ENCODE measurements around the gene ATRIP.
"Not testable (repeated sequence)": the region's sequence is repeated elsewhere in the genome, so short reads cannot be mapped to it uniquely, and the experiment has no call there.

Gene ATRIP

DNA sequence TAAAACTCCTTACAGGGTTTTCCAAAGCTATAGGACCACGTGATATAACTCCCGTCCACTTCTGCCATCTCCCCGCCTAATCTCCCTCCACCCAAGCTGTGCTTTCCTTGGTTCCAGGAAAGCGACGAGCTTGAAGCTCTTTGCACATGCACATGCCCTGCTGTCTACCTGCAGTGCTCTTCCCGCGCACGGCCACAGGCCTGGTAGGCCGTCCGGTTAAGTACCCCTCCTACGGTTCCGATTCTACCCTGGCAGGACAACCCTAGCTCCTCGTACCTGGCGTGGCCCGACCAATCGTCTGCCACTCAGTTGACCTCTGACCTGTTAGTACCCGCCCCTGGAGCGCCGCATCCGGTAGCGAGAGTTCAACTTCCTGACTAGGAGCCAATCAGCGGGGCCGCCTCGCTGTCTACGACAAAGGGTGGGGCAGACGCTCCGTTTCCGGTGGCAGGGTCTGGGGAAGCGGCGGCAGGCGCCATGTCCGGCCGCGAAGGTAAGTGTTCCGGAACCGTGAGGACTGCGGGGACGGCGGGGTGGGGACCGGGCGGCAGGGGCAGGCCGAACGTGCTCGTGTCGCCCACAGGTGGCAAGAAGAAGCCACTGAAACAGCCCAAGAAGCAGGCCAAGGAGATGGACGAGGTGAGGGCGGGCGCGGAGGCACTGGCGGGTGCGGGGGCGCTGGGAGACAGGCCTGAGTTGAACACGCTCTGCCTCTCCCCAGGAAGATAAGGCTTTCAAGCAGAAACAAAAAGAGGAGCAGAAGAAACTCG is 6.5 kb upstream of the ATRIP start, which contains the start of the genes CCDC51 and TMA7:
CCDC51 (minus strand) TSS at position 300 of the 770 bp plus-strand sequence. CDS start 4,991 bp downstream, outside the sequence.
TMA7 (plus strand) TSS at position 438 of the 770 bp plus-strand sequence; CDS start at position 478, 40 bp downstream.
- DNase-seq, result peak; percentile 98

DNA sequence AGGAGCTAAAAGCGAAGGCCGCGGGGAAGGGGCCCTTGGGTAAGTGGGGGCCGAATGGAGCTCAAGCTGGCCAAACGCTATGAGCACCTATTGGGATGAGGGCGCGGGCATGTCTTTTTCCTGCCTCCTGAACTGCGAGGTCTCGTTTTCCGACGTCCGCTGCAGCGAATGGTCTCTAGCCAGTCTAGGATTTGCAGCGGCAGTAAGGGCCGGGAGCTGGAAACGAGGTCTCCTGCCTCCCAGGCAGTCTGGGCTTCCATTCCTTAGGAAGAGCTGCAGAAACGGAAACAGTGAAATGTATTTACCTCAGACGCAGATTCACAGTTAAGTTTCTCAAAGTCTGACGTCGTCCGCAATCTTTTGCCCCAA is 6.0 kb upstream of the ATRIP start:
- DNase-seq, result no peak

DNA sequence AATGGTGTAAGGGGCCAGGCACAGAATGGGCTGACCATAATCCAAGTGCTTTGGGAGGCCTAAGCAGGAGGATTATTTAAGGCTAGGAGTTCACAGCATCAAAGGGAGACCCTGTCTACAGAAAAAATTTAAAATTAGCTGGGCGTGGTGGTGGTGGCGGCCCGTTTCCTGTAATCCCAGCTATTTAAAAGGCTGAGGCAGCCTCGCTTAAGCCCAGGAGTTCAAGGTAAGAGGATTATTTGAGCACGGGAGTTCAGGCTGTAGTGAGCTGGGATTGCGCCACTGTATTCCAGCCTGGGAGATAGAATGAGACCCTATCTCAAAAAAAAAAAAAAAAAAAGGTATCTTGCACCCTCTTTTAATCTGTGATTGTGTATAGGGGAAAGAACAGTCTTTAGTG is 4.6 kb upstream of the ATRIP start:
- DNase-seq, result no peak

DNA sequence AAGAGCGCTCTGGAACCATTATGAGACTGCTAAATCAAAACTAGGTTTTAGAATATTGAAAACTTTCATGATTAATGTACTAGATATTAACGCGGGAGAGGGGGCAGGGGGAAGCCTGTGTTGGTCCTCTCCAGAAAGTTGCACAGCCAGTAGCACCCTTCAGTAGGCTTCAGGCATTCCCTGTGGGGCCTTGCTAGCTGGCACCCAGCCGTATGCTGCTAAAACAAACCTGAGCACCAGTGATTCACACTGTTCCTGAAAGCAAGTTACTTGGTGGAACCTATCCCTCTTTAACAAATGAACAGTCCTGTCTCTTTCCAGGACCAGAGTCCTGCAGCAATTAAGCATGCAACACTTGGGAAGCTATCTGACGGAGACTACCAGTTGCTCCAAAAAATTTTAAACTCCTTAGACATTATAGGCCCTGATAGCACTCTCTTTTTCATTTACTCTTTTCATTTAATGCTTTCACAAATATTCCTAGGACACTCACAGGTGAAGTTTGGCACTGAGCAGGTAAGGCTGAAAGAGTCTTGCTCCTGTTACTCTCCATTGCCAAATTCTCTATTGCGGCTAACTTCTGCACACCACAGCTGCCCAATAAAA is 1.2 kb upstream of the ATRIP start:
- DNase-seq, result no peak

DNA sequence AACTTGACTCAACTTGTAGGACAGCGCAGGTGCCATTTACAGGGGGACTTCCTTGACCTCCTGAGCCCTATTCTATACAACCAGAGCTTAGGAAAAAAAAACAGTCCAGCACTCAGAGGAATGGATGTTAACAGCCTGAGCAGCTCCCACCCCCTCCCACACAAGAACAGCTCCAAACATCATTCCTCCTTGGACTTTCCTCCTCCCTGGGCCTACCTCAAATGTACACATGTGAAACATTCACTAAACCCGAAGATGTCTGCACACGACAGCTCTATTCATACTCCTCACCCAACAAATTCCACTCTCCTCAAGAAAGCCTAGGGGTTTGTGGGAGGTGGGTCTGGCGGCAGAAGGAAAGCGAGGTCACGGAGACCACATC is 503 bp upstream of the ATRIP start:
- no peak for DNase-seq

DNA sequence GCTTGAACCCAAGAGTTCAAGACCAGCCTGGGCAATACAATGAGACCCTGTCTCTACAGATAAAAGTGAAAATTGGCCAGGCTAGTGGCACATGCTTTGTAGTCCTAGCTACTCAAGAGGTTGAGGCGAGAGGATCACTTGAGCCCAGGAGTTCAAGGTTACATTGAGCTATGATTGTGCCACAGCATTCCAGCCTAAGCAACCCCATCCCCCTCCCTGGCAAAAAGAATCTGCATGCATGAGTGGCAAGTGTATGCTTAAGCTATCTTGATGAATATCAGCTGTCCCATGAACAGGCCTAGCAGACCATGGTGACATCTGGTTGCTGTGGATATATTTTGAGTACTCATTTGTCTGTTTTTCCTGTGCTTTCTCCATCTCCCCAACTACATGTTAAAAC is 4.7 kb downstream of the ATRIP start:
- DNase-seq, result no peak

GRCh38 chr3:48456456-48456855 is 9.9 kb downstream of the ATRIP start:
- no peak for DNase-seq

GRCh38 chr3:48459331-48459730 is 12.8 kb downstream of the ATRIP start:
- no peak for DNase-seq

GRCh38 chr3:48459773-48460516 is 13.4 kb downstream of the ATRIP start:
- no peak for DNase-seq

DNA sequence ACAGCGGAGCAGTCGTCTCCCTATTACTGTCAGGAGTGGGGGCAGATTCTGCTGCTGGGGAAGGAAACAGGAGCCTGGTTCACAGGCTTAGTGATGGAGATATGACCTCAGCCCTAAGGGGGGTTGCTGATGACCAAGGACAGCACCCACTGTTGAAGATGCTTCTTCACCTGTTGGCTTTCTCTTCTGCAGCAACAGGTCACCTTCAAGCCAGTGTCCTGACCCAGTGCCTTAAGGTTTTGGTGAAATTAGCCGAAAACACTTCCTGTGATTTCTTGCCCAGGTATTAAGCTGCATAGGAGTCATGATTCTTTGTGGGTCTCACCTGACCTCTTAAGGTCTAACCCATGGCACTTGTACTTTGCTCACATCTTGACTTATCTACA is 14.0 kb downstream of the ATRIP start:
- no peak for DNase-seq

DNA sequence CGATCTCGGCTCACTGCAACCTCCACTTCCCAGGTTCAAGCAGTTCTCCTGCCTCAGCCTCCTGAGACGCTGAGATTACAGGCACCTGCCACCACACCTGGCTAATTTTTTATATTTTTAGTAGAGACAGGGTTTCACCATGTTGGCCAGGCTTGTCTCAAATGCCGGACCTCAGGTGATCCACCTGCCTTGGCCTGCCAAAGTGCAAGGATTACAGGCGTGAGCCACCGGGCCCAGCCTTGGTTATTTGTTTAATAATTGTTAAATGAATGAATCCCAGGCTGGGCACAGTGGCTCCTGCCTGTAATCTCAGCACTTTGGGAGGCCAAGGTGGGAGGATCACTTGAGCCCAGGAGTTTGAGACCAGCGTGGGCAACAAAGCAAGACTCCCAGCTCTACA is 15.2 kb downstream of the ATRIP start:
- not testable (repeated sequence) for DNase-seq

GRCh38 chr3:48463703-48464102 is 17.2 kb downstream of the ATRIP start:
- no peak for DNase-seq

DNA sequence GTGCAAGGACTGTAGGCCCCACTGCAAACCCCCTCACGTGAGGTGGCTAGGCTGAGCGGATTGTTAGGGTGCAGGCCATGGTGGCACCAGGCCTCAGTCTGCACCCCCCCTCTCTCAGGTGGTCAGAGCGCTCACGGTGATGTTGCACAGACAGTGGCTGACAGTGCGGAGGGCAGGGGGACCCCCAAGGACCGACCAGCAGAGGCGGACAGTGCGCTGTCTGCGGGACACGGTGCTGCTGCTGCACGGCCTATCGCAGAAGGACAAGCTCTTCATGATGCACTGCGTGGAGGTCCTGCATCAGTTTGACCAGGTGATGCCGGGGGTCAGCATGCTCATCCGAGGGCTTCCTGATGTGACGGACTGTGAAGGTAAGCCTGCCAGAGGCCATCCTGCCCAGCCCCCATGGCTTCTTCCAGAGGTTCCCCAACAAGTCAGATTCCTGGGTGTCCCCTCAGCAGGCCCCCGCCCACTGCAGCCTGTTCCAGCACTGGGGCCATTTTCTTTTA is 18.2 kb downstream of the ATRIP start:
- DNase-seq, result no peak

DNA sequence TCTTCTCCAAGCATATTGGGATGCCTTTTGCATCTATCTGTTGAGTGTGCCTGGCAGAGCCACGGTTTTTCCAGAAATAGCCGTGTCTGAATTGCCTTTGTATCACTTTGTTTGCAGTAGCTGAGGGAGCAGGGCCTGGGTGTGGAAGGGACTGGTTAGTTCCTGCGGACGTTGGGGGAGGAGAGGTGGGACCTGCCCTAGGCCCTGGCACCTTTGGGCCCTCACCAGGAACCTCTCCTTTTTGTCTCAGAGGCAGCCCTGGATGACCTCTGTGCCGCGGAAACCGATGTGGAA is 18.6 kb downstream of the ATRIP start:
- DNase-seq, result no peak

GRCh38 chr3:48465531-48466378 is 19.2 kb downstream of the ATRIP start:
- peak; percentile 74 to 81 for DNase-seq

DNA sequence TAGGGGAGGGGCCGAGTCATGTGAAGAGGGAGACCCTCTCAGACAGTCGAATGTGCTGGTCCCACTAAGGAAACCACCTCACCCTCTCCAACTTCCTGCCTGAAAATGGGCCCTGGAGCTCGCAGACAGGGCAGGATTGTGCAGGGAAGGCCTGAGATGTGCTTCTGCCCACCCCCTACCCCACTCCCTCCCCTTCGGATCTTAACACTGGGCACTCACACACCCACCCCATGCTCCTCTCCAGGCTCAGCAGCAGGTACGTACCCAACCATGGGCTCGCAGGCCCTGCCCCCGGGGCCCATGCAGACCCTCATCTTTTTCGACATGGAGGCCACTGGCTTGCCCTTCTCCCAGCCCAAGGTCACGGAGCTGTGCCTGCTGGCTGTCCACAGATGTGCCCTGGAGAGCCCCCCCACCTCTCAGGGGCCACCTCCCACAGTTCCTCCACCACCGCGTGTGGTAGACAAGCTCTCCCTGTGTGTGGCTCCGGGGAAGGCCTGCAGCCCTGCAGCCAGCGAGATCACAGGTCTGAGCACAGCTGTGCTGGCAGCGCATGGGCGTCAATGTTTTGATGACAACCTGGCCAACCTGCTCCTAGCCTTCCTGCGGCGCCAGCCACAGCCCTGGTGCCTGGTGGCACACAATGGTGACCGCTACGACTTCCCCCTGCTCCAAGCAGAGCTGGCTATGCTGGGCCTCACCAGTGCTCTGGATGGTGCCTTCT is 20.0 kb downstream of the ATRIP start:
- DNase-seq, result peak in 1 of 2 donors; percentile 30

DNA sequence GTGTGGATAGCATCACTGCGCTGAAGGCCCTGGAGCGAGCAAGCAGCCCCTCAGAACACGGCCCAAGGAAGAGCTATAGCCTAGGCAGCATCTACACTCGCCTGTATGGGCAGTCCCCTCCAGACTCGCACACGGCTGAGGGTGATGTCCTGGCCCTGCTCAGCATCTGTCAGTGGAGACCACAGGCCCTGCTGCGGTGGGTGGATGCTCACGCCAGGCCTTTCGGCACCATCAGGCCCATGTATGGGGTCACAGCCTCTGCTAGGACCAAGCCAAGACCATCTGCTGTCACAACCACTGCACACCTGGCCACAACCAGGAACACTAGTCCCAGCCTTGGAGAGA is 20.5 kb downstream of the ATRIP start:
- no peak for DNase-seq

GRCh38 chr3:48467473-48468267 is 21.1 kb downstream of the ATRIP start:
- DNase-seq, result no peak

DNA sequence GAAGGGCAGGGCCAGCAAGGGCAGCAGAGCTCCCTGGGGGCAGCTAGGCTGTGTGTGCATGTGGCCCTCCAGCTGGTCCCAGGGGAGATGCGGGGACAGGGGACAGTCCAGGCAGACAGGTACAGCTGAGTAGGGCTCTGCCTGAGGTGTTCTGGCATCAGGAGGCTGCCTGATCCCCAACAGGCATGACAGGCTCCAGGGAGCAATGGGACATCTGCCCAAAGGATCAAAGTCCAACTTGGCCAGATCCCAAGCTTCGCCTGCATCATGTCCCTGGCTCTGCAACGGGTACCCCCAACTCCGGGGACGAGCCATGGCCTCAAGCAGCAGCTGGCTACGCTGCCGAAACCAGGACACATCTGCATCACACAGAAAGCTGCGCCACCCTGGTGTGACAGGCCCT is 21.8 kb downstream of the ATRIP start:
- DNase-seq, result no peak

- no peak for DNase-seq
These were observed 22.7 kb downstream of the ATRIP start for GRCh38 chr3:48469046-48469915.

All from activated CD4-positive, alpha-beta T cell treated with anti-CD3 and anti-CD28 coated beads for 4 hours (primary cell).